Measurements from ENCODE around the gene TMEM229B.

- TF ChIP-seq CTCF (conservative IDR thresholded peaks at IDR 0.05; ENCODE audit: low read length) = no peak
- TF ChIP-seq EZH2phosphoT487 (IDR thresholded peaks at IDR 0.05; ENCODE audit: borderline replicate concordance, low read depth, low read length) = no peak
Observed at GRCh38 chr14:67532606-67532997, 44.1 kb upstream of the TMEM229B start.

Measured in OCI-LY7 (cell line).